HG03378 (cell line): Measurements from ENCODE around the gene LRRC37A3.
A peak's percentile ranks its signal among the peaks of the same experiment; 100 is the strongest.
"Not testable (repeated sequence)": the region's sequence is repeated elsewhere in the genome, so short reads cannot be mapped to it uniquely, and the experiment has no call there.

ENCODE experiments used
- ATAC-seq: cut with Tn5 transposase; IDR thresholded peaks from one replicate; pipeline ENCODE4 v1.9.1; 2021; ENCODE audit warnings: mild to moderate bottlenecking, moderate library complexity; ENCODE audit not compliant: unreplicated experiment

LRRC37A3 gene

GRCh38 chr17:64927444-64927843 lies 8.2 kb upstream of the LRRC37A3 start:
- peak; percentile 71 for ATAC-seq

GRCh38 chr17:64926430-64926829 lies 7.2 kb upstream of the LRRC37A3 start:
- ATAC-seq: not testable (repeated sequence)

GRCh38 chr17:64925244-64925643 lies 6.0 kb upstream of the LRRC37A3 start:
- not testable (repeated sequence) for ATAC-seq

GRCh38 chr17:64923051-64923568 lies 3.8 kb upstream of the LRRC37A3 start:
- peak; percentile 38 for ATAC-seq

- no peak for ATAC-seq
Observed at GRCh38 chr17:64920419-64921172, 1.3 kb upstream of the LRRC37A3 start.

GRCh38 chr17:64920026-64920418 lies 744 bp upstream of the LRRC37A3 start:
- no peak for ATAC-seq

- ATAC-seq: peak; percentile 24
Observed at GRCh38 chr17:64918842-64919288, 413 bp downstream of the LRRC37A3 start.

GRCh38 chr17:64917540-64917939 lies 1.7 kb downstream of the LRRC37A3 start:
- ATAC-seq: not testable (repeated sequence)

- not testable (repeated sequence) for ATAC-seq
Observed at GRCh38 chr17:64915244-64915643, 4.0 kb downstream of the LRRC37A3 start.

- not testable (repeated sequence) for ATAC-seq
Observed at GRCh38 chr17:64910191-64910514, 9.1 kb downstream of the LRRC37A3 start.

GRCh38 chr17:64909511-64910190 lies 9.6 kb downstream of the LRRC37A3 start:
- ATAC-seq: not testable (repeated sequence)

GRCh38 chr17:64904069-64904468 lies 15.2 kb downstream of the LRRC37A3 start:
- not testable (repeated sequence) for ATAC-seq

GRCh38 chr17:64897136-64897535 lies 22.1 kb downstream of the LRRC37A3 start:
- ATAC-seq: not testable (repeated sequence)

- not testable (repeated sequence) for ATAC-seq
Observed at GRCh38 chr17:64874210-64874609, 45.1 kb downstream of the LRRC37A3 start.

- ATAC-seq: not testable (repeated sequence)
Observed at GRCh38 chr17:64847504-64848466, 71.5 kb downstream of the LRRC37A3 start.

GRCh38 chr17:64846892-64847291 lies 72.4 kb downstream of the LRRC37A3 start:
- not testable (repeated sequence) for ATAC-seq

GRCh38 chr17:64843918-64844317 lies 75.4 kb downstream of the LRRC37A3 start:
- ATAC-seq: not testable (repeated sequence)

GRCh38 chr17:64842900-64843299 lies 76.4 kb downstream of the LRRC37A3 start:
- ATAC-seq: not testable (repeated sequence)

- ATAC-seq: not testable (repeated sequence)
Observed at GRCh38 chr17:64840960-64841359, 78.3 kb downstream of the LRRC37A3 start.

- ATAC-seq: not testable (repeated sequence)
Observed at GRCh38 chr17:64838513-64838912, 80.8 kb downstream of the LRRC37A3 start.
